Naive thymus-derived CD4-positive, alpha-beta T cell (primary cell): Measurements from ENCODE around the gene TMX2. TPM values are rescaled to one million over a fixed set of nuclear protein-coding genes. Genes with fewer than 3 reads are reported as not detected.
"Not testable (repeated sequence)": the region's sequence is repeated elsewhere in the genome, so short reads cannot be mapped to it uniquely, and the experiment has no call there.

ENCODE experiments used
- ATAC-seq: fragments of 150-1000 bp; cut with Tn5 transposase; 2 replicates; pipeline ENCODE4 v1.10.0; 2021; ENCODE audit warnings: mild to moderate bottlenecking, moderate library complexity
- CTCF ChIA-PET: fragments of 350-600 bp; sonication (Branson Sonifier 250); formaldehyde crosslinking; loops from one replicate; lab custom pipeline; 2021; ENCODE audit warnings: antibody characterized with exemption; lab: Charles Lee
- POLR2A ChIA-PET: fragments of 350-600 bp; sonication (Branson Sonifier 250); formaldehyde crosslinking; loops from one replicate; lab custom pipeline; 2021; ENCODE audit warnings: antibody characterized with exemption, inconsistent platforms; lab: Charles Lee
- DNase-seq, 9 donors: peaks; one replicate each; pipeline versions ENCODE4 v3.0.0 to v3.0.0-alpha.2; 2020 to 2022; ENCODE audit warnings: mixed read lengths in 1 of 9
- H3K27ac ChIP-seq: one replicate; pipeline ENCODE4 v1.7.0; 2013; ENCODE audit warnings: mild to moderate bottlenecking, low read depth, low read length, moderate library complexity
- H3K27me3 ChIP-seq, 2 donors: one replicate each; pipeline ENCODE4 v1.7.0; 2013; ENCODE audit warnings: low read length in 2 of 2, mild to moderate bottlenecking in 2 of 2, moderate library complexity in 2 of 2; ENCODE audit not compliant: control insufficient read depth in 2 of 2, insufficient read depth in 2 of 2
- H3K36me3 ChIP-seq, 3 experiments: 1 replicate in 2 of 3; 2 replicates in 1 of 3; pipeline ENCODE4 v1.7.0; 2013; ENCODE audit warnings: low read length in 3 of 3, mild to moderate bottlenecking in 3 of 3, moderate library complexity in 1 of 3; ENCODE audit not compliant: insufficient read depth in 3 of 3, control insufficient read depth in 2 of 3
- H3K4me1 ChIP-seq, 2 donors: one replicate each; pipeline ENCODE4 v1.7.0; 2013; ENCODE audit warnings: low read length in 2 of 2, mild to moderate bottlenecking in 2 of 2, moderate library complexity in 1 of 2; ENCODE audit not compliant: control insufficient read depth in 2 of 2, insufficient read depth in 2 of 2
- H3K4me3 ChIP-seq: 2 replicates; pipeline ENCODE4 v1.7.0; 2013; ENCODE audit warnings: mild to moderate bottlenecking, low read length
- H3K9me3 ChIP-seq, 3 experiments: 1 replicate in 2 of 3; 2 replicates in 1 of 3; pipeline ENCODE4 v1.7.0; 2013; ENCODE audit warnings: low read length in 3 of 3; ENCODE audit not compliant: control insufficient read depth in 2 of 3
- H3K27ac Mint-ChIP-seq, 9 donors: one replicate each; pipeline ENCODE4 v1.8.0; 2020 to 2022; ENCODE audit warnings: mixed read lengths in 9 of 9, mild to moderate bottlenecking in 8 of 9, moderate library complexity in 5 of 9, inconsistent platforms in 2 of 9
- H3K27me3 Mint-ChIP-seq, 5 donors: one replicate each; pipeline ENCODE4 v1.8.0; 2021 to 2022; ENCODE audit warnings: mixed read lengths in 5 of 5, mild to moderate bottlenecking in 1 of 5
- H3K36me3 Mint-ChIP-seq, 5 donors: one replicate each; pipeline ENCODE4 v1.8.0; 2020 to 2022; ENCODE audit warnings: mixed read lengths in 5 of 5, mild to moderate bottlenecking in 3 of 5, inconsistent platforms in 1 of 5
- H3K4me1 Mint-ChIP-seq, 7 donors: one replicate each; pipeline ENCODE4 v1.8.0; 2020 to 2022; ENCODE audit warnings: mixed read lengths in 7 of 7, mild to moderate bottlenecking in 3 of 7, inconsistent platforms in 1 of 7
- H3K4me3 Mint-ChIP-seq, 10 donors: one replicate each; pipeline ENCODE4 v1.8.0; 2020 to 2022; ENCODE audit warnings: mild to moderate bottlenecking in 10 of 10, mixed read lengths in 10 of 10, moderate library complexity in 6 of 10, inconsistent platforms in 2 of 10
- H3K9me3 Mint-ChIP-seq, 11 donors: one replicate each; pipeline ENCODE4 v1.8.0; 2020 to 2022; ENCODE audit warnings: mixed read lengths in 11 of 11, mild to moderate bottlenecking in 4 of 11, inconsistent platforms in 1 of 11, moderate library complexity in 1 of 11
- intact Hi-C, 2 donors: fragments of 100-400 bp; cut with micrococcal nuclease; formaldehyde crosslinking; loops; one replicate each; pipeline ENCODE4 v1.15.1; 2023
- polyA plus RNA-seq, 2 donors: library from polyadenylated mRNA; unstranded; fragments of 300-500 nt; fragmentation: Illumina TruSeq; gene quantifications; one replicate each; pipeline ENCODE4 v1.2.3, GENCODE V29; 2021
- total RNA-seq, 6 experiments: library from RNA in 5 of 6; stranded (reverse) in 5 of 6; gene quantifications; 1 replicate in 5 of 6; 2 replicates in 1 of 6; pipeline ENCODE4 v1.2.3 and lab custom pipeline; 2021 to 2026

Gene TMX2
- total and polyA plus RNA-seq, 7 experiments from 2014 or later, result 43.0 to 91.2 (median 66.9) TPM

- Mint-ChIP-seq H3K4me1 (peaks cover 0 to 24% (median 19%) of the 10 kb centered on the region in 7 donors), H3K36me3 (peaks cover 0 to 18% (median 14%) of the 10 kb centered on the region in 5 donors), H3K27ac (peak overlapping the region in 1 of 9 donors; percentile 17)
- H3K4me3 ChIP-seq, DNase-seq, H3K27me3 Mint-ChIP-seq, ATAC-seq, H3K9me3 ChIP-seq, H3K4me1 ChIP-seq, H3K9me3 Mint-ChIP-seq, H3K27me3 ChIP-seq, H3K4me3 Mint-ChIP-seq, intact Hi-C loops, H3K27ac ChIP-seq: not testable (repeated sequence)
- POLR2A ChIA-PET, result interaction anchor here (0.6 kb wide), 1 partner anchor 370 kb away, joined by 3 read pairs; no protein-coding TSS in a partner anchor
- CTCF ChIA-PET, result interaction anchor here (1.4 kb wide), 1 partner anchor 95 kb away, joined by 3 read pairs; no protein-coding TSS in a partner anchor
- H3K36me3 ChIP-seq, result peaks cover 12 to 52% (median 13%) of the 10 kb centered on the region in 3 experiments
These were observed 7.0 kb upstream of the TMX2 start for GRCh38 chr11:57705432-57705831.

GRCh38 chr11:57709802-57710367 lies 2.5 kb upstream of the TMX2 start:
- H3K27me3 Mint-ChIP-seq, result no peaks in the 10 kb centered on the region
- DNase-seq, result no peak
- H3K27me3 ChIP-seq, result no peaks in the 10 kb centered on the region
- peaks cover 0 to 2% (median 0%) of the 10 kb centered on the region in 11 donors for H3K9me3 Mint-ChIP-seq
- H3K9me3 ChIP-seq, result no peaks in the 10 kb centered on the region
- H3K4me1 Mint-ChIP-seq, result peaks cover 14 to 61% (median 53%) of the 10 kb centered on the region in 7 donors
- H3K4me1 ChIP-seq, result peaks cover 25 to 32% of the 10 kb centered on the region in 2 donors
- peak overlapping the region in 7 of 9 donors; percentile 5 to 98 (median 65) for H3K27ac Mint-ChIP-seq
- H3K4me3 ChIP-seq, result no peak overlapping the region
- CTCF ChIA-PET, result interaction anchor here (0.7 to 1.6 kb wide), 3 partner anchors 16 to 920 kb away, joined by 4 to 8 read pairs (median 6); no protein-coding TSS in a partner anchor
- ATAC-seq, result no peak
- peak overlapping the region in 7 of 10 donors; percentile 8 to 37 (median 17) for H3K4me3 Mint-ChIP-seq
- intact Hi-C loops, result loop anchor here in 1 of 2 donors (5.0 kb wide), 2 partner anchors 1907 to 1957 kb away; partner anchors contain the start of genes OSBP and PATL1
- POLR2A ChIA-PET, result interaction anchor here (0.6 to 1.3 kb wide), 2 partner anchors 36 to 1904 kb away, joined by 3 to 5 read pairs; no protein-coding TSS in a partner anchor
- H3K27ac ChIP-seq, result no peak overlapping the region
- H3K36me3 Mint-ChIP-seq, result peaks cover 0 to 5% (median 2%) of the 10 kb centered on the region in 5 donors
- H3K36me3 ChIP-seq, result peaks cover 0 to 26% (median 6%) of the 10 kb centered on the region in 3 experiments

- POLR2A ChIA-PET, result interaction anchor here (0.5 to 2.4 kb wide), 14 partner anchors 10 to 866 kb away, joined by 3 to 24 read pairs (median 4); partner anchors contain the start of genes SELENOH, UBE2L6 and YPEL4
- intact Hi-C loops, result loop anchor here (1.0 to 5.0 kb wide), 19 partner anchors 30 to 1956 kb away; partner anchors contain the start of genes CLP1 (in 2 of the 2), OSBP (in 2 of the 2), SELENOH (in 2 of the 2) and TIMM10 (in 2 of the 2)
These were observed 758 bp upstream of the TMX2 start, which contains the start of gene MED19 for GRCh38 chr11:57711414-57712255. Gene MED19, minus strand, starts transcription at chr11:57712215. Its CDS starts 36 bp downstream, at chr11:57712179.

GRCh38 chr11:57713835-57714234 lies 1.4 kb downstream of the TMX2 start:
- Mint-ChIP-seq H3K27me3 (no peaks in the 10 kb centered on the region), H3K4me1 (peaks cover 14 to 64% (median 42%) of the 10 kb centered on the region in 7 donors), H3K27ac (peak overlapping the region in 8 of 9 donors; percentile 51 to 98 (median 89)), H3K36me3 (peaks cover 0 to 8% (median 6%) of the 10 kb centered on the region in 5 donors), H3K4me3 (peak overlapping the region; percentile 86 to 99 (median 98)), H3K9me3 (peaks cover 0 to 2% (median 0%) of the 10 kb centered on the region in 11 donors)
- Histone ChIP-seq H3K36me3 (peaks cover 0 to 17% (median 0%) of the 10 kb centered on the region in 3 experiments), H3K27ac (peak overlapping the region; percentile 85), H3K27me3 (no peaks in the 10 kb centered on the region), H3K9me3 (no peaks in the 10 kb centered on the region), H3K4me1 (peaks cover 25 to 33% of the 10 kb centered on the region in 2 donors), H3K4me3 (peak overlapping the region; percentile 98)
- intact Hi-C loops, result loop anchor here (2.0 to 5.0 kb wide), 3 partner anchors 379 to 1953 kb away; partner anchors contain the start of genes OSBP (in 1 of the 2), PATL1 (in 1 of the 2) and SSRP1 (in 1 of the 2)
- ChIA-PET POLR2A (interaction anchor here (0.8 to 2.7 kb wide), 5 partner anchors 11 to 87 kb away, joined by 3 to 18 read pairs (median 6); partner anchors contain the start of gene SELENOH), CTCF (interaction anchor here (0.6 to 1.3 kb wide), 4 partner anchors 11 to 249 kb away, joined by 3 to 6 read pairs (median 4); no protein-coding TSS in a partner anchor)
- no peak for DNase-seq
- ATAC-seq, result no peak

More at GRCh38 chr11:57711414-57712255, 758 bp upstream of the TMX2 start, which contains the start of gene MED19:
- no peaks in the 10 kb centered on the region for H3K27me3 Mint-ChIP-seq
- CTCF ChIA-PET, result interaction anchor here (0.7 to 1.0 kb wide), 2 partner anchors 68 to 843 kb away, joined by 3 to 5 read pairs; no protein-coding TSS in a partner anchor
- peak within 1 kb of the TSS; percentile 87 to 99 (median 95) for H3K27ac Mint-ChIP-seq
- peak within 1 kb of the TSS; percentile 95 for H3K27ac ChIP-seq
- peaks cover 0 to 2% (median 0%) of the 10 kb centered on the region in 11 donors for H3K9me3 Mint-ChIP-seq
- peaks cover 0 to 5% (median 0%) of the 10 kb centered on the region in 5 donors for H3K36me3 Mint-ChIP-seq
- no peaks in the 10 kb centered on the region for H3K27me3 ChIP-seq
- no peaks in the 10 kb centered on the region for H3K9me3 ChIP-seq
- ATAC-seq (peak; percentile 52), DNase-seq (peak; percentile 57 to 86 (median 73))
- H3K4me3 ChIP-seq, result peak within 1 kb of the TSS; percentile 98
- H3K4me3 Mint-ChIP-seq, result peak within 1 kb of the TSS; percentile 86 to 99 (median 98)
- peaks cover 14 to 61% (median 53%) of the 10 kb centered on the region in 7 donors for H3K4me1 Mint-ChIP-seq
- peaks cover 0 to 17% (median 0%) of the 10 kb centered on the region in 3 experiments for H3K36me3 ChIP-seq
- peaks cover 25 to 33% of the 10 kb centered on the region in 2 donors for H3K4me1 ChIP-seq

DNA sequence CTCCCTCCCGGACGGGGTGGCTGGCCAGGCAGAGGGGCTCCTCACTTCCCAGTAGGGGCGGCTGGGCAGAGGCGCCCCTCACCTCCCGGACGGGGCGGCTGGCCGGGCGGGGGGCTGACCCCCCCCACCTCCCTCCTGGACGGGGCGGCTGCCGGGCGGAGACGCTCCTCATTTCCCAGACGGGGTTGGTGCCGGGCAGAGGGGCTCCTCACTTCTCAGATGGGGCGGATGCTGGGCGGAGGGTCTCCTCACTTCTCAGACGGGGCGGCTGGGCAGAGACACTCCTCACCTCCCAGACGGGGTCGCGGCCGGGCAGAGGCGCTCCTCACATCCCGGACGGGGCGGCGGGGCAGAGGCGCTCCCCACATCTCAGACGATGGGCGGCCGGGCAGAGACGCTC lies 4.3 kb downstream of the TMX2 start:
- H3K36me3 ChIP-seq, result peaks cover 0 to 33% (median 0%) of the 10 kb centered on the region in 3 experiments
- H3K27ac Mint-ChIP-seq, CTCF ChIA-PET, H3K4me3 ChIP-seq, intact Hi-C loops, H3K9me3 ChIP-seq, H3K36me3 Mint-ChIP-seq, H3K9me3 Mint-ChIP-seq, DNase-seq, H3K4me3 Mint-ChIP-seq, ATAC-seq, H3K27me3 ChIP-seq, H3K27me3 Mint-ChIP-seq, H3K27ac ChIP-seq, POLR2A ChIA-PET: not testable (repeated sequence)
- H3K4me1 Mint-ChIP-seq, result peaks cover 14 to 37% (median 26%) of the 10 kb centered on the region in 7 donors
- H3K4me1 ChIP-seq, result peaks cover 17 to 20% of the 10 kb centered on the region in 2 donors
